NCI-H82 treated with DMSO at 0.1 percent for 48 hours (cell line): Measurements from ENCODE around the gene RPH3AL.
A peak's percentile ranks its signal among the peaks of the same experiment; 100 is the strongest.
"Not testable (repeated sequence)": the region's sequence is repeated elsewhere in the genome, so short reads cannot be mapped to it uniquely, and the experiment has no call there.

Source experiments
- DNase-seq: peaks from one replicate; lab custom pipeline; 2025; ENCODE audit not compliant: unreplicated experiment; lab: John Stamatoyannopoulos, UW

Gene RPH3AL

GRCh38 chr17:183021-183420, 169.6 kb downstream of the RPH3AL start:
- DNase-seq, result peak; percentile 62

- peak; percentile 45 for DNase-seq
These were observed 170.4 kb downstream of the RPH3AL start for GRCh38 chr17:182050-182751.

GRCh38 chr17:181245-182049, 171.2 kb downstream of the RPH3AL start, which contains the start of gene DOC2B:
Gene DOC2B, minus strand, starts transcription at chr17:181650. Its CDS starts 171 bp downstream, at chr17:181479.
- peak; percentile 25 for DNase-seq

GRCh38 chr17:180381-181244, 172.0 kb downstream of the RPH3AL start:
- DNase-seq, result no peak

- DNase-seq, result no peak
These were observed 172.7 kb downstream of the RPH3AL start for GRCh38 chr17:179781-180380.

GRCh38 chr17:179066-179432, 173.6 kb downstream of the RPH3AL start:
- DNase-seq, result no peak

- peak; percentile 98 for DNase-seq
These were observed 174.1 kb downstream of the RPH3AL start for GRCh38 chr17:178292-179065.

- DNase-seq, result no peak
These were observed 174.8 kb downstream of the RPH3AL start for GRCh38 chr17:177762-178161.

- DNase-seq, result no peak
These were observed 175.5 kb downstream of the RPH3AL start for GRCh38 chr17:177155-177554.

GRCh38 chr17:173166-173911, 179.3 kb downstream of the RPH3AL start:
- no peak for DNase-seq

GRCh38 chr17:172401-172800, 180.2 kb downstream of the RPH3AL start:
- DNase-seq, result no peak

GRCh38 chr17:171871-172270, 180.7 kb downstream of the RPH3AL start:
- no peak for DNase-seq

- DNase-seq, result no peak
These were observed 182.4 kb downstream of the RPH3AL start for GRCh38 chr17:170130-170670.

- not testable (repeated sequence) for DNase-seq
These were observed 184.0 kb downstream of the RPH3AL start for GRCh38 chr17:168614-169013.

GRCh38 chr17:165939-166338, 186.7 kb downstream of the RPH3AL start:
- no peak for DNase-seq

- DNase-seq, result no peak
These were observed 188.0 kb downstream of the RPH3AL start for GRCh38 chr17:164303-165235.

GRCh38 chr17:163514-164098, 189.0 kb downstream of the RPH3AL start:
- no peak for DNase-seq

GRCh38 chr17:162689-163088, 189.9 kb downstream of the RPH3AL start:
- no peak for DNase-seq
